Activated naive CD4-positive, alpha-beta T cell treated with anti-CD3 and anti-CD28 coated beads, Interleukin-2, amount 50 U/mL, for 24 hours (primary cell): Measurements from ENCODE around the gene TPM3.
"Not testable (repeated sequence)": the region's sequence is repeated elsewhere in the genome, so short reads cannot be mapped to it uniquely, and the experiment has no call there.

ENCODE experiments used
- H3K27ac Mint-ChIP-seq: one replicate; pipeline ENCODE4 v1.8.0; 2021; ENCODE audit warnings: mild to moderate bottlenecking, mixed read lengths
- H3K27me3 Mint-ChIP-seq: one replicate; pipeline ENCODE4 v1.8.0; 2021; ENCODE audit warnings: mixed read lengths
- H3K36me3 Mint-ChIP-seq: one replicate; pipeline ENCODE4 v1.8.0; 2021; ENCODE audit warnings: mixed read lengths
- H3K4me1 Mint-ChIP-seq: one replicate; pipeline ENCODE4 v1.8.0; 2021; ENCODE audit warnings: mixed read lengths
- H3K4me3 Mint-ChIP-seq: one replicate; pipeline ENCODE4 v1.8.0; 2021; ENCODE audit warnings: mild to moderate bottlenecking, mixed read lengths
- H3K9me3 Mint-ChIP-seq: one replicate; pipeline ENCODE4 v1.8.0; 2021; ENCODE audit warnings: mixed read lengths

TPM3 gene

DNA sequence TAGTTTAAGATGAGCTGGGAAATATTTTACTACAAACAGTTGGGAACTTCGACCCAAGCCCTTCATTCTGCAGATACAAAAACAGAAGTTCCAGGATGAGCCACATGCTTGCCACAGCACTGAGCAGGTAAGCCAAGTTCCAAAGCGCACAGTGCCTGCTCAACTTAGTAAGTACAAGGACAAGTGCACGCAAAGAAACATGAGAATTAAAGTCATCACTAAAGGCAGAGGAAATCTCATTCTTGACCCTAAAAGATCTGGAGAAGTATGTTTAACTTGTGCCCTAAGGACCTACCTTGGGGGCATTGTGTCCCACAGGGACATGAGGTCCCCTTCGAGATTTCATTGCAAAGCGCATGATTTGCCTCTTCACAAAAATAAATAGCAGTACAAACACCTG, 27.6 kb upstream of the TPM3 start:
- H3K36me3 Mint-ChIP-seq: peaks cover 25% of the 10 kb centered on the region
- H3K9me3 Mint-ChIP-seq: no peaks in the 10 kb centered on the region
- H3K4me1 Mint-ChIP-seq: peaks cover 50% of the 10 kb centered on the region
- H3K4me3 Mint-ChIP-seq: peak overlapping the region; percentile 99
- H3K27ac Mint-ChIP-seq: peak overlapping the region; percentile 99
- no peaks in the 10 kb centered on the region for H3K27me3 Mint-ChIP-seq

DNA sequence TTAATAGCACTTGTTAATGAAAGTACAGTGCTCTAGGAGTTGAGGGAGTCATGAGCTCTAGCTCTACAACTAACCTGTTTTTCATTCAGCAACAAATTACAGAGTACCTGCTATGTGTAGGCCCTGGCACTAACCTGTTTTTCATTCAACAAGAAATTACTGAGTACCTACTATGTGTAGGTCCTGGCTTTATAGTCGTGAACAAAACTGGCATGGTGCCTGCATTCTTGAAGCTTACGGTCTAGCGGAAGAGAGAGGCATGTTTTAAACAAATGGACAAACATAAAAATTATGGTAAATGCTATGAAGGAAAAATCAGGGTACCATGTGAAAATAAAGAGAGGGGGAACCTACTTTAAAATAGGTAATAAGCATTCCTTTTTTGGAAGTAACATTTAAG, 26.6 kb upstream of the TPM3 start:
- no peaks in the 10 kb centered on the region for H3K27me3 Mint-ChIP-seq
- H3K27ac Mint-ChIP-seq: peak overlapping the region; percentile 99
- peaks cover 49% of the 10 kb centered on the region for H3K4me1 Mint-ChIP-seq
- no peaks in the 10 kb centered on the region for H3K9me3 Mint-ChIP-seq
- peaks cover 27% of the 10 kb centered on the region for H3K36me3 Mint-ChIP-seq
- peak overlapping the region; percentile 99 for H3K4me3 Mint-ChIP-seq

DNA sequence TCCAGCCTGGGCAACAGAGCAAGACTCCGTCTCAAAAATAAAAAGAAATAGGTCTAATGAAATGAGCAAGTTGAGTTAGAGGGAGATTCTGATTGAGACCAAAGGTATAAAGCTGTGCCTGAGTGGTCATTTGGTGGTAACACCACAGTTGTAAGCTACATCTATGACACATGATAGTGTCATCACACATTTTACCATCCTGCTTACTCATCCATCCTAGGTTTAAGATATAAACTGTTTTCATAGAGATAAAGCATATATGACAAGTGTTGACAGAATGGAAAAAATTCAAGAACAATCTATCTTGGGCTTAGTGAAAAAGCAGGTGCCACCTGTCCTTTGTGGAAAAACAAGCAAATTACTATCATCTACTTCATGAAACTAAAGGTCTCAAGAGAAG, 21.4 kb upstream of the TPM3 start:
- Mint-ChIP-seq H3K27me3 (no peaks in the 10 kb centered on the region), H3K4me1 (peaks cover 37% of the 10 kb centered on the region), H3K27ac (peak overlapping the region; percentile 94), H3K9me3 (no peaks in the 10 kb centered on the region), H3K4me3 (peak overlapping the region; percentile 56), H3K36me3 (peaks cover 17% of the 10 kb centered on the region)

DNA sequence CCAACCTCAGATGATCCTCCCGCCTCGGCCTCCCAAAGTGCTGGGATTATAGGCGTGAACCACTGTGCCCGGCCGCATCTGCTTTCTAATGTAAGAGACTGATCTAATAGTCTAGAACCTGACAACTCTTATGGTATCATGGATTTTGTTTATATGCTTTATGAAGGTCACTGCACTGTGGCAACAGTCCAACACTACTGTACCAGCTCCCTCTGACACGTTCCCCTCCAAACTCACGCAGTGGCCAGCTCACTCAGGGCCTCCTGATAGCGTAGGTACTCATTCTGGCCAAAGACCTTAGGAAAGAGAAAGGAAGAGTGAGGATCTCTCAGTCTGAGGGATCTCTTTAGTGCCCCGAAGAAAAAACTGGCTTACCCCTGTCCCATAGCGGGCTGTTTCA, 20.2 kb upstream of the TPM3 start:
- Mint-ChIP-seq H3K27ac (no peak overlapping the region), H3K4me1 (peaks cover 29% of the 10 kb centered on the region), H3K36me3 (peaks cover 16% of the 10 kb centered on the region), H3K4me3 (no peak overlapping the region), H3K9me3 (no peaks in the 10 kb centered on the region), H3K27me3 (no peaks in the 10 kb centered on the region)

DNA sequence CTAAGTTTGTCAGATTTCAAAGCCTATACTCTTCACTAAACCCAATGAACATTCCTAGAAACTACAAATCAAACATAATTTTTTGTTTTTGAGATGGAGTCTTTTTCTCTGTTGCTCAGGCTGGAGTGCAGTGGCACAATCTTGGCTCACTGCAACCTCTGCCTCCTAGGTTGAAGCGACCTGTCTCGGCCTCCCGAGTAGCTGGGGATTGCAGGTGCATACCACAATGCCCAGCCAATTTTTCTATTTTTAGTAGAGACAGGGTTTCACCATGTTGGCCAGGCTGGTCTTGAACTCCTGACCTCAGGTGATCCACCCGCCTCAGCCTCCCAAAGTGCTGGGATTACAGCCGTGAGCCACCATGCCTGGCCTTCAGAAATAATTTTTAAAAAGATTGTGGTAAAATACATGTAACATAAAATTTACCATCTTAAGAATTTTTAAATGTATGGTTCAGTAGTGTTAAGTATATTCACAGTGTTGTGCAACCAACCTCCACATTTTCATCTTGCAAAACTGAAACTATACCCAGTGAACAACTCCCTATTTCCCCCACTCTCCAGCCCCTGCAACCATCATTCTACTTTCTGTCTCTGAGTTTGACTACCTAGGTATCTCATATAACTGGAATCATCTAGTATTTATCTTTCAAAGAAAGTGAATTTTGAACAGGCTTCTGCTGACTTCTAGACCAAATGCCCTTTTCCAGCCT, 16.9 kb upstream of the TPM3 start:
- Mint-ChIP-seq H3K4me1 (peaks cover 35% of the 10 kb centered on the region), H3K27me3 (no peaks in the 10 kb centered on the region), H3K36me3 (peaks cover 14% of the 10 kb centered on the region), H3K27ac (peak overlapping the region; percentile 47), H3K4me3 (no peak overlapping the region), H3K9me3 (no peaks in the 10 kb centered on the region)

DNA sequence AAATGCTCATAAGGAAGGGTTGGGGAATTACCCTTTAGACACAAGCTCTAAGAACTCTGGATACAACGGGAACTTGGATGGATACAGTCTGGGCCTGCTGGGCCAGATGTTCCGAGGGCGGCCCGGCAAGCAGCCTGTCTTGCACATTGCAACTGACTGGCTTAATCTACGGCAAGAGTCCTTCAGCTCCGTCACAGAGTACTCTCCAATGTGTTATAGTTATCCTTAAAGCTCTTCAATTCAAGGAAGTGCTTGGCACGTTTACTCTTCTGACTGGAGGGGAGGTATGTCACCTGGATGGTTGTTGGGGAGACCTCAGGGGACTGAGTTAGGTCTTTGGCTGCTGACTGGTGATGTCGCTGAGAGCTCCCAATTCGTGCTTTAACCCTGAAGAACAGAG, 15.4 kb upstream of the TPM3 start:
- Mint-ChIP-seq H3K27me3 (no peaks in the 10 kb centered on the region), H3K4me3 (no peak overlapping the region), H3K9me3 (no peaks in the 10 kb centered on the region), H3K27ac (peak overlapping the region; percentile 23), H3K4me1 (peaks cover 26% of the 10 kb centered on the region), H3K36me3 (peaks cover 9% of the 10 kb centered on the region)

DNA sequence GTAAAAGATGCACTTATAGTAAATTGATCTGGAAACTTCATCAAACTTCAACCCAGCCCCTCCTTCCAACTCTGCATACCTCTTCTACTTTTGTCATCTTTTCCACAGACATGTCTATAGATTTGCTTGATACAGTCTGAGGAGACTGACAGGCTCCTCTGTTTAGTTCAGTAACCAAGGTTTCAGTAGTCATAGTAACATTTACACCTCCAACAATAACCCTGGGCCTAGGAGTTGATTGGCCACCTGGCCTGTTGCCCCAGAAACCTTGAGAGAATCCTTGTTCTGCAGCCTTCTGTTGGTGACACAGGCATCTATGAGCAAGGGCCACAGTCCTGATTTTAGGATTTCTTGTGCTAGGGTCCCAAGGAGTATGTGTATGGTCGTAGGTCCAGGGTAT, 14.3 kb upstream of the TPM3 start, which contains the start of gene CFAP141:
TSS of gene CFAP141 (minus strand) at position 138 of the 400 bp plus-strand sequence. CDS start at position 112, 26 bp downstream.
- Mint-ChIP-seq H3K27ac (peak within 1 kb of the TSS; percentile 80), H3K27me3 (no peaks in the 10 kb centered on the region), H3K4me3 (no peak within 1 kb of the TSS), H3K36me3 (peaks cover 6% of the 10 kb centered on the region), H3K4me1 (peaks cover 23% of the 10 kb centered on the region), H3K9me3 (no peaks in the 10 kb centered on the region)

DNA sequence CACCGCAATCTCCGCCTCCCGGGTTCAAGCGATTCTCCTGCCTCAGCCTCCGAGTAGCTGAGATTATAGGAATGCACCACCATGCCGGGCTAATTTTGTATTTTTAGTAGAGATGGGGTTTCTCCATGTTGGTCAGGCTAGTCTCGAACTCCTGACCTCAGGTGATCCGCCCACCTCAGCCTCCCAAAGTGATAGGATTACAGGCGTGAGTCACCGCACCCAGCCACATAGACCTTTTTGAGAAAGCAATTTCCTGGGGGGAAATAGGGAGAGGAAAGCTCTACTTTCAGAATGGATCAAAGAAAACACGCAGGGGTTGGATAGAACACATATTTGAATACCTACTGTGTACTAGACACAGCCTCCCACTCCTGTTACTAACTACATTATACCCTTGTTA, 13.9 kb upstream of the TPM3 start:
- not testable (repeated sequence) for H3K36me3 Mint-ChIP-seq, H3K27me3 Mint-ChIP-seq, H3K9me3 Mint-ChIP-seq, H3K4me3 Mint-ChIP-seq
- Mint-ChIP-seq H3K4me1 (peaks cover 23% of the 10 kb centered on the region), H3K27ac (peak overlapping the region; percentile 73)

DNA sequence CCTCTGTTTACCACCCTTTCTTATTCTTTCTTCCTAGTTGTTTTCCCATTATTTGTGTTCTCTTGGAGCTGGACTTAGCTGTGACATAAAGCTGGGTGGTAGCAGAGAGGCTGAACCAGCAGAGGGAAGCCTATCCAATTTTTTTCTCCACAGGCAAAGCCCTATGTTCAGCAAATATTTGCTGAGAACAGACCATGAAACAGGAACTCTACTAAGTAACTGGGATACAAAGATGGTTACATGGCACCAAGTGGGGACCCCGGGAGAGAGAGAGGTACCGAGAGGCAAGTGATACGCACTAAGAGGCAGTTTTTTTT, 7.6 kb upstream of the TPM3 start:
- Mint-ChIP-seq H3K27me3 (no peaks in the 10 kb centered on the region), H3K9me3 (no peaks in the 10 kb centered on the region), H3K4me1 (no peaks in the 10 kb centered on the region), H3K36me3 (no peaks in the 10 kb centered on the region), H3K27ac (no peak overlapping the region), H3K4me3 (no peak overlapping the region)

DNA sequence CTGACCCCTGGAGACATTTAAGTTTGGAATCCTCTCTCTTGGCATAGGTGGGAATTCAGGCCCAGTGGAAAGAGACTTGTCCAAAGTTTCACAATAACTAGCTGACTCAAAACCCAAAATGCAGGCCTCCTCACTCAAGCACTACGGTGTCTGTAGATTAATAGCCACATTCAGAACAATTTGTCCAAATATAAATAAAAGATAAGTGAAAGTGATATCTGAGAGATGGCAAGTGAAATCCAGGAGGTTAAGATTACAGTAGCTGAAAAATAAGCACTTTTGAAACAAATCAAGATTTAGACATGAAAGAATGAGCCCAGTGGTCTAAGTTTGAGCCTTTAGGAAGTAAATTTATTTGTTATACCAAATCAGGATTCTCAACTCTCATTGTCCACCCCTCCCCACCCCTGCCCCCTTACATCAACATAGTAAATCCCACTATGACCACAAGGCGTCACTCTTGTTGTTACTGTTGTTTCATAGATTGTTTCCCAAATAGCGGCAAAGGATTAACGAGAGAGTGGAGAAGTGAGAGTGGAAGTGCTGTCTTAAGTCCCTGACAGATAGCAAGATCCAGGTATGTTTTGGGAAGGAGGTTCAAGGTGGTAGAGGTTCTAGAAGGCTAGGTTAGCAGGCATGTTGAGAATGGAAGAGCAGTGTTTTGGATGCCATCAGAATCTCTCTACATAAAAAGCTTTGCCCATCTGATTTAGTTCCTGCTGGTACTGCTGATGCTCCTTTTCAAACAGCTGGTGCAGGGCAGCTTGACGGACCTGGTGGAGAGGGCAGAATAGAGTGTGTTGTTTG, 7.1 kb upstream of the TPM3 start:
- Mint-ChIP-seq H3K27ac (no peak overlapping the region), H3K4me1 (no peaks in the 10 kb centered on the region), H3K36me3 (no peaks in the 10 kb centered on the region), H3K4me3 (no peak overlapping the region), H3K9me3 (no peaks in the 10 kb centered on the region), H3K27me3 (no peaks in the 10 kb centered on the region)

DNA sequence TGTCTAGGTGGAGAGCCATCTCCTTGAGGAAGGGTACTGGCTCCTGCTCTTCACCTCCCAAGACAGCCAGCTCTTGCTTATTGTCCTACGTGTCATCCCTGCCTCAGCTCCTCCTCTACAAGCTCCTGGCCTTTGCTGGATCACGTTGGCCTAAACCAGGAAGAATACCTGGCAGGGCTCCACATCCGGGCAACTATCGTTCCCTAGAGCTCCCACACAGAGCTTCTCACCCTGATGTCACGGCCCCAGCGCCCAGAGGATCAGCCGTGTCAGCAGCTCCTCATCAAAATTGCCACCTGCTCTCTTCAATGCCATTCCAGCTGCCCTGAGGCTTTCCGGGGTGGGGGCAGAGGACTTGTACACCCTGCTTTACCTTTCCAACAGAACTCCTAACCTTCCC, 1.9 kb upstream of the TPM3 start:
- Mint-ChIP-seq H3K4me3 (no peak overlapping the region), H3K36me3 (no peaks in the 10 kb centered on the region), H3K27ac (no peak overlapping the region)

DNA sequence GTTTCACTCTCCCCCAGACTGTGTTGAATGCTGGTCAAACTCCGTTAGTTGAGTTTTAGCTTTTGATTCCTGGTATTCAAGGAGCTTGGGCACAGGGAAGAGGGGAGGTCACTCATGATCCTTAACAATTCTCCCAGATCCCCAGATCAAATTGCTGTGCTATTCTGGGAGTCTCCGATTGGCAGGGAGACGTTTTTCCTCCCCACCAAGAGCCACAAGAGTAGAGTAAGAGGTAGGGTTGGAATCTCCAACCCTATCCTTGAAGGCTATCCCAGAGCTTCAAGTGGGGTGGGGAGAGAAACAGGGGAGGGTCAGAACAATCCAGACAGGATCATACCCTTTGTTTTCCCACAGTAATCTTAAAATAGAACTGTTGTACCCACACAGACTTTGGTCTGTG, 576 bp upstream of the TPM3 start:
- Mint-ChIP-seq H3K4me3 (no peak overlapping the region), H3K27ac (no peak overlapping the region), H3K9me3 (no peaks in the 10 kb centered on the region), H3K36me3 (no peaks in the 10 kb centered on the region), H3K27me3 (no peaks in the 10 kb centered on the region), H3K4me1 (no peaks in the 10 kb centered on the region)

More for the DNA sequence above, 1.9 kb upstream of the TPM3 start:
- H3K27me3 Mint-ChIP-seq: no peaks in the 10 kb centered on the region
- H3K4me1 Mint-ChIP-seq: no peaks in the 10 kb centered on the region
- H3K9me3 Mint-ChIP-seq: no peaks in the 10 kb centered on the region

DNA sequence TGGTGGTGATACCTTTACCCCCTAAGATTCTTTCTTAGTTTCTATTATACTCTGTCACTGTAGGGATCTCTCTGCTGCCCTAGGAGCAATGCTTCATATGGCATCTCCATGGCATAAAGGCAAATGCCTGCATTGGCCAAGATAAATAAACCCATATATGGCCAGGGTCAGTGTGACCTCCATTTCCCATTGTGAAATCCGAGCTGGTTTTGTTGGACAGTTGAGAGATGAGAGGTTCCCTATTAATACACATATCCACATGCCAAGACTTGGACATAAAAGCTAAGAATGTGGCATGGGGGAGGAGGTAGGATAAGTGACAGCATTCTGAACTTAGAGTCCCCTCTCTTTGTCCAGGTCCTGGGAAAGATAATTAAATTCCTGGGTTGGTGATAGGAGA, 1.4 kb downstream of the TPM3 start:
- no peaks in the 10 kb centered on the region for H3K36me3 Mint-ChIP-seq
- H3K4me1 Mint-ChIP-seq: no peaks in the 10 kb centered on the region
- H3K9me3 Mint-ChIP-seq: no peaks in the 10 kb centered on the region
- no peaks in the 10 kb centered on the region for H3K27me3 Mint-ChIP-seq
- no peak overlapping the region for H3K27ac Mint-ChIP-seq
- H3K4me3 Mint-ChIP-seq: no peak overlapping the region

DNA sequence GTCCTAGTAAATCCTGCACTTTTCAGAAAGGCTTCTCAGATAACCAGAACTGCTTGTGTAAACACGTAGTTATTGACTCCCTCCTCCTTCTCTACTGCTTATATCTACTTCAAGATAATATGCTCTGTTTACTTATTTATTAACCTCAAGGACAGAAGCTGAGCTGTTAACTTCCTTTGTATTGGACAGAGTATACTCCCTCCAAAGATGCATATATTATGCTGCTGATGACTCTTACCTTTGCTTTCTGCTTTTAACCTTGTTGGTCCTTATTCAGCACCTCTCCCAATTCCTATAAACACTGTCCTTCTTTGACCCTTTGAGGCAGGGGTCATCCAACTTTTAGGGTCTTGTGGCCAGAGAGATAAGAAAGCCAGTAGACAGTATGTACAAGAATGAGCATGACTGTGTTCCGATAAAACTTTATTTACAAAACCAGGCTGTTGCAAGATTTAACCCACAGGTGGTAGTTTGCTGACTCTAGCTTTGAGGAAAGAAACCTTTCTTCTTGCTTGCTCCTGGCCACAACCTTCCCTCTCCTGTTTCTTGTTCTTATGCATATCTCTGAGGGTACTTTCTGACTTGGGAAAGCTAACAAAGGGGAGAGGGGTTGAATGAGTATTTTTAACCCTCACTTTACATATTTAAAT, 4.9 kb downstream of the TPM3 start:
- Mint-ChIP-seq H3K9me3 (no peaks in the 10 kb centered on the region), H3K4me3 (no peak overlapping the region), H3K36me3 (peaks cover 3% of the 10 kb centered on the region), H3K4me1 (peaks cover 5% of the 10 kb centered on the region), H3K27me3 (no peaks in the 10 kb centered on the region), H3K27ac (no peak overlapping the region)

DNA sequence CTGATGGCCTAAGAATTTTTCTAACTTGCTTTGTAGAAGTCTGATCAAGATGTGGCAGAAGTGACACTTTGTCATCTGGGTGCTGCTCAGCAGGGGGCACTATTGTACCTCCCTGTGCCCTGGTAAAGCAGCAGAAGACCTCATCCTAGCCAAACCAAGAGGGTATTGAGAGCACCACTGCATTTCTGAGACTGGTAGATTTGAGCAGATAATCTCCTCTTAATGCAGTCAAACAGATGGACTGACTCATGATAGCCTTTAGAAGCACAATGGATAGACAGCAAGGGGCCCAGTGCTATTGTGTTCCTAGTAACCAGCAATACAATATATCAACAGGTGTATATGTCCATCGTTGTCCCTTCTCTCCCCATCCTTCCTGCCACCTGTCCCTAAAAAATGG, 5.7 kb downstream of the TPM3 start:
- Mint-ChIP-seq H3K27ac (no peak overlapping the region), H3K4me1 (peaks cover 9% of the 10 kb centered on the region), H3K4me3 (no peak overlapping the region), H3K27me3 (no peaks in the 10 kb centered on the region), H3K36me3 (peaks cover 4% of the 10 kb centered on the region), H3K9me3 (no peaks in the 10 kb centered on the region)
